ENCODE results near the gene PAAF1. TPM values are rescaled to one million over a fixed set of nuclear protein-coding genes. Genes with fewer than 3 reads are reported as not detected.

Gene PAAF1
- total and polyA plus RNA-seq, 2 of the 13 experiments (the other 11 are each of a cell fraction or from before 2014, with no cell fraction given): 13.5 to 28.8 TPM

GRCh38 chr11:73838443-73839122 lies 38.2 kb upstream of the PAAF1 start:
- DNase-seq (ENCODE audit: low spot score): no peak
- ChIA-PET POLR2A (no interaction called here), CTCF (ENCODE audit: low intra/inter-chr PET ratio, low total read pairs) (no interaction called here)
- intact Hi-C loops (cut with micrococcal nuclease; ENCODE audit: unreplicated experiment): no loop called here
- 98% methylated on average over 3 of the region's 3 CpGs for WGBS (ENCODE audit: low lambda C conversion rate)
- no TSS peak for BruUV-seq (replicated peaks)
- no peaks in the 10 kb centered on the region for H3K27me3 ChIP-seq (ENCODE audit: control insufficient read depth in 1 of 2, insufficient read depth in 2 of 2, low read length in 2 of 2)
- H3K9me3 ChIP-seq (ENCODE audit: low read length): no peaks in the 10 kb centered on the region
- H3K36me3 ChIP-seq (replicated peaks in 1 of 2; ENCODE audit: control insufficient read depth in 1 of 2, insufficient read depth in 2 of 2, low read length in 2 of 2): peaks cover 2 to 31% of the 10 kb centered on the region in 2 experiments; a peak in 4 of 5 replicates
- no peaks in the 10 kb centered on the region for H3K4me1 ChIP-seq (ENCODE audit: insufficient read depth, low read length)
- H3K4me3 ChIP-seq (replicated peaks in 1 of 3; ENCODE audit: insufficient read depth in 1 of 3, low read depth in 2 of 3, low read length in 3 of 3): no peak overlapping the region
- no peaks in the 10 kb centered on the region for H4K20me1 ChIP-seq (ENCODE audit: insufficient read depth, low read length)
- in situ Hi-C loops (cut with HindIII; ENCODE audit: extremely low pct_ligation_motif_present, low pct_unique_long_range_greater_than_20kb): no loop called here
- H2AFZ ChIP-seq (ENCODE audit: low read length): no peak overlapping the region
- H3K27ac ChIP-seq (ENCODE audit: extremely low read length, insufficient read depth, low read length): no peak overlapping the region
- no peaks in the 10 kb centered on the region for H3K79me2 ChIP-seq (ENCODE audit: insufficient read depth, low read length)
- no peak for TF ChIP-seq ZNF576 (CRISPR knock-in tag; IDR thresholded peaks at IDR 0.05)
- no peak for TF ChIP-seq RBAK (CRISPR knock-in tag; IDR thresholded peaks at IDR 0.05)
- TF ChIP-seq LCORL (IDR thresholded peaks at IDR 0.05): no peak
- no peak for TF ChIP-seq LCORL (CRISPR knock-in tag; IDR thresholded peaks at IDR 0.05)
- no peak for TF ChIP-seq NFRKB (IDR thresholded peaks at IDR 0.05)
- TF ChIP-seq ATF7-NPFF (CRISPR knock-in tag; IDR thresholded peaks at IDR 0.05; ENCODE audit: low read depth): no peak
- TF ChIP-seq ISX (CRISPR knock-in tag; conservative IDR thresholded peaks at IDR 0.05): no peak
- TF ChIP-seq ZKSCAN5 (CRISPR knock-in tag; IDR thresholded peaks at IDR 0.05): no peak
- no peak for TF ChIP-seq ZNF281 (CRISPR knock-in tag; IDR thresholded peaks at IDR 0.05; ENCODE audit: borderline replicate concordance)
- no peak for TF ChIP-seq EP300 (IDR thresholded peaks at IDR 0.05; ENCODE audit: low read depth in 2 of 2, low read length in 2 of 2)
- no peak for TF ChIP-seq EP300 (CRISPR knock-in tag; IDR thresholded peaks at IDR 0.05; ENCODE audit: borderline replicate concordance)
- TF ChIP-seq ZSCAN9 (CRISPR knock-in tag; IDR thresholded peaks at IDR 0.05; ENCODE audit: borderline replicate concordance): no peak
- no peak for TF ChIP-seq TIGD3 (CRISPR knock-in tag; IDR thresholded peaks at IDR 0.05; ENCODE audit: borderline replicate concordance)
- no peak for TF ChIP-seq MXD1 (CRISPR knock-in tag; IDR thresholded peaks at IDR 0.05)
- TF ChIP-seq ZBTB37 (CRISPR knock-in tag; IDR thresholded peaks at IDR 0.05): no peak
- TF ChIP-seq IRX3 (CRISPR knock-in tag; IDR thresholded peaks at IDR 0.05; ENCODE audit: borderline replicate concordance, low read depth): no peak
- TF ChIP-seq HOXA5 (CRISPR knock-in tag; IDR thresholded peaks at IDR 0.05): no peak
- ATAC-seq: no peak
- no peak overlapping the region for H3K9ac ChIP-seq (ENCODE audit: insufficient read depth, low read depth, low read length)
- FAIRE-seq: no peak
- no peak overlapping the region for H3K4me2 ChIP-seq (ENCODE audit: low read depth, low read length)
